ENCODE measurements around the gene DNAJB9.

- TF ChIP-seq TCF4 (CRISPR knock-in tag; IDR thresholded peaks at IDR 0.05; ENCODE audit: borderline replicate concordance) (no peak), PPARA (CRISPR knock-in tag; IDR thresholded peaks at IDR 0.05; ENCODE audit: borderline replicate concordance) (no peak)
Measured at GRCh38 chr7:108557191-108557590, 12.5 kb upstream of the DNAJB9 start.
